ENCODE data around the gene MYL6B. TPM values are rescaled to one million over a fixed set of nuclear protein-coding genes. Genes with fewer than 3 reads are reported as not detected.
A peak's percentile ranks its signal among the peaks of the same experiment; 100 is the strongest.

The MYL6B gene
- total RNA-seq, 4 donors from 2014 or later: 33.4 to 115 (median 48.1) TPM

- Histone ChIP-seq H3K36me3 (peaks cover 44 to 49% of the 10 kb centered on the region in 2 donors), H3K27me3 (no peaks in the 10 kb centered on the region), H3K4me3 (replicated peaks in 1 of 3) (no peak overlapping the region), H3K27ac (no peak overlapping the region), H3K4me1 (peaks cover 0 to 5% of the 10 kb centered on the region in 2 donors), H3K9me3 (no peaks in the 10 kb centered on the region)
- peak; percentile 36 to 40 for DNase-seq
- WGBS, 2 donors: 74 to 76% methylated on average over 11 to 14 of the region's 14 CpGs
- TF ChIP-seq POLR2A (IDR thresholded peaks at IDR 0.05) (no peak), CTCF (IDR thresholded peaks at IDR 0.05) (peak in 4 of 6 experiments; percentile 24 to 43 (median 32))
- intact Hi-C loops (cut with DNase I): loop anchor here (10.0 kb wide), 1 partner anchor 258 kb away; the partner anchor contains the start of gene SPRYD4
Measured at GRCh38 chr12:56206452-56207166, 54.2 kb downstream of the MYL6B start.

Other genes with a start within 250 kb of the MYL6B start
- gene PYM1, start 224.7 kb upstream of the MYL6B start, total RNA-seq: 10 to 100 TPM; 28.6 to 48.2 (median 43.7) TPM
- gene DGKA, start 221.4 kb upstream of the MYL6B start, total RNA-seq: 10 to 100 TPM; 20.6 to 55.9 (median 28.7) TPM
- 1 to 10 TPM; 1.7 to 5.8 (median 3.0) TPM for gene PMEL, start 186.5 kb upstream of the MYL6B start, total RNA-seq
- 10 to 100 TPM; 13.9 to 17.2 (median 15.8) TPM for gene CDK2, start 185.8 kb upstream of the MYL6B start, total RNA-seq
- gene RAB5B, start 178.5 kb upstream of the MYL6B start, total RNA-seq: 100 to 1,000 TPM; 104 to 119 (median 107) TPM
- gene SUOX, start 155.3 kb upstream of the MYL6B start, total RNA-seq: 10 to 100 TPM; 18.7 to 36.8 (median 36.2) TPM
- 10 to 100 TPM in 2 of 4 donors, 1 to 10 TPM in 2; 4.2 to 10.9 (median 9.4) TPM for gene IKZF4, start 131.5 kb upstream of the MYL6B start, total RNA-seq
- 1,000 to 10,000 TPM in 1 of 4 donors, 100 to 1,000 TPM in 2, 10 to 100 TPM in 1; 81.4 to 1,193 (median 632) TPM for gene RPS26, start 110.7 kb upstream of the MYL6B start, total RNA-seq
- gene ERBB3, start 72.4 kb upstream of the MYL6B start, total RNA-seq: 10 to 100 TPM; 14.7 to 30.0 (median 20.4) TPM
- gene PA2G4, start 48.0 kb upstream of the MYL6B start, total RNA-seq: 100 to 1,000 TPM in 3 of 4 donors, 10 to 100 TPM in 1; 94.0 to 142 (median 122) TPM
- gene RPL41, start 36.0 kb upstream of the MYL6B start, total RNA-seq: 1,000 to 10,000 TPM; 1,344 to 2,817 (median 2,330) TPM
- 1 to 10 TPM; 4.7 to 7.7 (median 5.6) TPM for gene ZC3H10, start 34.3 kb upstream of the MYL6B start, total RNA-seq
- gene ESYT1, start 24.3 kb upstream of the MYL6B start, total RNA-seq: 10 to 100 TPM; 60.6 to 84.7 (median 68.7) TPM
- gene MYL6, start 5.8 kb downstream of the MYL6B start, total RNA-seq: 1,000 to 10,000 TPM; 1,110 to 2,359 (median 1,915) TPM
- gene SMARCC2, start 36.9 kb downstream of the MYL6B start, total RNA-seq: 100 to 1,000 TPM in 1 of 4 donors, 10 to 100 TPM in 3; 76.5 to 101 (median 83.0) TPM
- gene RNF41, start 69.3 kb downstream of the MYL6B start, total RNA-seq: 10 to 100 TPM; 63.4 to 89.7 (median 73.4) TPM
- 10 to 100 TPM; 19.4 to 35.7 (median 31.4) TPM for gene NABP2, start 71.8 kb downstream of the MYL6B start, total RNA-seq
- not detected for gene SLC39A5, start 77.5 kb downstream of the MYL6B start, total RNA-seq
- 10 to 100 TPM; 15.9 to 22.3 (median 18.3) TPM for gene ANKRD52, start 105.8 kb downstream of the MYL6B start, total RNA-seq
- 10 to 100 TPM; 11.3 to 28.7 (median 19.7) TPM for gene COQ10A, start 114.4 kb downstream of the MYL6B start, total RNA-seq
- gene CS, start 147.7 kb downstream of the MYL6B start, total RNA-seq: 100 to 1,000 TPM; 110 to 190 (median 118) TPM
- 100 to 1,000 TPM; 107 to 129 (median 124) TPM for gene CNPY2, start 163.4 kb downstream of the MYL6B start, total RNA-seq
- 100 to 1,000 TPM in 3 of 4 donors, 10 to 100 TPM in 1; 95.7 to 148 (median 134) TPM for gene PAN2, start 181.4 kb downstream of the MYL6B start, total RNA-seq
- gene IL23A, start 186.3 kb downstream of the MYL6B start, total RNA-seq: 1 to 10 TPM in 1 of 4 donors, under 1 TPM in 1, not detected in 2; 0.67 to 1.1 TPM
- gene STAT2, start 207.5 kb downstream of the MYL6B start, total RNA-seq: 100 to 1,000 TPM; 121 to 166 (median 146) TPM
- gene APOF, start 210.3 kb downstream of the MYL6B start, total RNA-seq: not detected

All from thyroid gland (tissue), 4 donors.